Sigmoid colon (tissue), 7 donors: ENCODE measurements around the gene DDO. TPM values are rescaled to one million over a fixed set of nuclear protein-coding genes. Genes with fewer than 3 reads are reported as not detected.
"Not testable (repeated sequence)": the region's sequence is repeated elsewhere in the genome, so short reads cannot be mapped to it uniquely, and the experiment has no call there.

Experiments used
- DNase-seq: peaks from one replicate; pipeline ENCODE4 v3.0.0-alpha.2; 2019
- H3K27ac ChIP-seq, 4 donors: fragments of 200-600 bp; sonication (generic); one replicate each; pipeline ENCODE4 v1.5.1; 2016 to 2019; ENCODE audit warnings: mild to moderate bottlenecking in 1 of 4
- H3K27me3 ChIP-seq, 3 donors: fragments of 200-600 bp; sonication (generic); one replicate each; pipeline ENCODE4 v1.5.1; 2019; ENCODE audit warnings: mild to moderate bottlenecking in 1 of 3
- H3K36me3 ChIP-seq, 4 donors: fragments of 200-600 bp; sonication (generic); one replicate each; pipeline ENCODE4 v1.5.1; 2016 to 2019
- H3K4me1 ChIP-seq, 4 donors: fragments of 200-600 bp; sonication (generic); one replicate each; pipeline ENCODE4 v1.5.1; 2017 to 2019
- H3K4me3 ChIP-seq, 4 donors: fragments of 200-600 bp; sonication (generic); one replicate each; pipeline ENCODE4 v1.5.1; 2017 to 2019; ENCODE audit warnings: mild to moderate bottlenecking in 2 of 4, moderate library complexity in 1 of 4
- H3K9me3 ChIP-seq, 4 donors: fragments of 200-600 bp in 3 of 4; sonication (generic) in 3 of 4; one replicate each; pipeline versions ENCODE4 v1.5.1 to v1.6.1; 2013 to 2019
- CTCF ChIP-seq, 4 experiments: fragments of 450-650 bp in 3 of 4; fragments of 200-600 bp in 1 of 4; IDR thresholded peaks; one replicate each; pipeline ENCODE4 v1.5.1; 2016 to 2019; ENCODE audit warnings: antibody characterized with exemption in 4 of 4, mild to moderate bottlenecking in 3 of 4, moderate library complexity in 2 of 4
- EP300 ChIP-seq, 4 donors: sonication (generic); formaldehyde crosslinking; IDR thresholded peaks; one replicate each; pipeline ENCODE4 v1.6.1; 2017; ENCODE audit warnings: antibody characterized with exemption in 4 of 4
- POLR2A ChIP-seq, 2 donors: fragments of 450-650 bp; IDR thresholded peaks; one replicate each; pipeline ENCODE4 v1.6.1; 2016; ENCODE audit warnings: antibody characterized with exemption in 2 of 2, mild to moderate bottlenecking in 2 of 2, moderate library complexity in 2 of 2
- POLR2AphosphoS5 ChIP-seq, 4 donors: sonication (generic); formaldehyde crosslinking; IDR thresholded peaks; one replicate each; pipeline ENCODE4 v1.6.1; 2017; ENCODE audit warnings: antibody characterized with exemption in 4 of 4
- WGBS, 2 donors: extraction: QIAGEN DNeasy Blood & Tissue Kit; methylation state at CpG; one replicate each; pipeline ENCODE4 v1.1.7; 2013; 5-methylcytosine and 5-hydroxymethylcytosine counted together
- intact Hi-C: fragments of 100-400 bp; cut with DNase I; formaldehyde crosslinking; loops from one replicate; pipeline ENCODE4 v1.15.1; 2023
- polyA plus RNA-seq, 3 donors: library from polyadenylated mRNA; stranded (reverse); fragments of 200-250 nt; gene quantifications; one replicate each; pipeline ENCODE4 v1.2.3, GENCODE V29; 2013
- total RNA-seq, 4 donors: library from RNA; depleted of rRNA; stranded (reverse); fragments of >200 nt; gene quantifications; one replicate each; pipeline ENCODE4 v1.1.0, GENCODE V29; 2016
- donor health status: healthy with polysubstance abuse.
- donor health status: Bipolar disorder and iron deficiency.
- donor health status: healthy.

The DDO gene
- total and polyA plus RNA-seq, 7 donors: 0.96 to 3.6 (median 2.2) TPM

- H3K27ac ChIP-seq: peak overlapping the region; percentile 93 to 98 (median 95)
- H3K36me3 ChIP-seq: no peaks in the 10 kb centered on the region
- H3K4me1 ChIP-seq: peaks cover 0 to 82% (median 75%) of the 10 kb centered on the region in 4 donors
- 74 to 79% methylated on average over 4 of the region's 4 CpGs for WGBS, 2 donors
- H3K27me3 ChIP-seq: no peaks in the 10 kb centered on the region
- no peak for TF ChIP-seq POLR2A (IDR thresholded peaks at IDR 0.05)
- H3K4me3 ChIP-seq: no peak overlapping the region
- DNase-seq: no peak
- H3K9me3 ChIP-seq: no peaks in the 10 kb centered on the region
- intact Hi-C loops: loop anchor here (10.0 kb wide), 1 partner anchor 521 kb away; the partner anchor contains the start of gene AMD1
Measured at GRCh38 chr6:110353457-110354001, 61.8 kb downstream of the DDO start.

- Histone ChIP-seq H3K27ac (peak overlapping the region; percentile 93 to 98 (median 95)), H3K4me1 (peaks cover 0 to 87% (median 82%) of the 10 kb centered on the region in 4 donors), H3K9me3 (no peaks in the 10 kb centered on the region), H3K4me3 (peak overlapping the region in 1 of 4 donors; percentile 6), H3K36me3 (no peaks in the 10 kb centered on the region), H3K27me3 (no peaks in the 10 kb centered on the region)
- intact Hi-C loops: loop anchor here (10.0 kb wide), 1 partner anchor 522 kb away; the partner anchor contains the start of gene AMD1
- DNase-seq: no peak
- 73 to 83% methylated on average over 7 of the region's 7 CpGs for WGBS, 2 donors
- TF ChIP-seq POLR2A (IDR thresholded peaks at IDR 0.05) (no peak), EP300 (IDR thresholded peaks at IDR 0.05) (peak in 3 of 4 donors; percentile 10 to 32 (median 19)), CTCF (IDR thresholded peaks at IDR 0.05) (no peak), POLR2AphosphoS5 (IDR thresholded peaks at IDR 0.05) (peak; percentile 22 to 82 (median 68))
Measured at GRCh38 chr6:110352563-110353262, 62.7 kb downstream of the DDO start.

- Histone ChIP-seq H3K4me1 (peaks cover 0 to 94% (median 83%) of the 10 kb centered on the region in 4 donors), H3K4me3 (peak overlapping the region in 1 of 4 donors; percentile 6), H3K27me3 (no peaks in the 10 kb centered on the region), H3K9me3 (no peaks in the 10 kb centered on the region), H3K36me3 (no peaks in the 10 kb centered on the region), H3K27ac (peak overlapping the region; percentile 93 to 98 (median 95))
- WGBS, 2 donors: 42 to 76% methylated on average over 4 of the region's 4 CpGs
- no peak for DNase-seq
- TF ChIP-seq POLR2A (IDR thresholded peaks at IDR 0.05) (no peak), EP300 (IDR thresholded peaks at IDR 0.05) (no peak), CTCF (IDR thresholded peaks at IDR 0.05) (no peak), POLR2AphosphoS5 (IDR thresholded peaks at IDR 0.05) (no peak)
- intact Hi-C loops: loop anchor here (10.0 kb wide), 1 partner anchor 523 kb away; the partner anchor contains the start of gene AMD1
Measured at GRCh38 chr6:110351986-110352385, 63.4 kb downstream of the DDO start.

- Histone ChIP-seq H3K27ac (peak overlapping the region; percentile 93 to 98 (median 95)), H3K4me3 (no peak overlapping the region), H3K36me3 (no peaks in the 10 kb centered on the region), H3K27me3 (no peaks in the 10 kb centered on the region), H3K4me1 (peaks cover 0 to 98% (median 83%) of the 10 kb centered on the region in 4 donors), H3K9me3 (no peaks in the 10 kb centered on the region)
- intact Hi-C loops: loop anchor here (10.0 kb wide), 1 partner anchor 523 kb away; the partner anchor contains the start of gene AMD1
- WGBS, 2 donors: 91 to 95% methylated on average over 3 of the region's 3 CpGs
- no peak for TF ChIP-seq EP300 (IDR thresholded peaks at IDR 0.05)
- no peak for TF ChIP-seq CTCF (IDR thresholded peaks at IDR 0.05)
- no peak for TF ChIP-seq POLR2A (IDR thresholded peaks at IDR 0.05)
- no peak for TF ChIP-seq POLR2AphosphoS5 (IDR thresholded peaks at IDR 0.05)
- no peak for DNase-seq
Measured at GRCh38 chr6:110351546-110351945, 63.8 kb downstream of the DDO start.

- intact Hi-C loops: loop anchor here (10.0 kb wide), 1 partner anchor 524 kb away; the partner anchor contains the start of gene AMD1
- H3K36me3 ChIP-seq: not testable (repeated sequence)
- WGBS, 2 donors: 95 to 96% methylated on average over 7 of the region's 7 CpGs
Measured at GRCh38 chr6:110350593-110350992, 64.8 kb downstream of the DDO start.

More at GRCh38 chr6:110350593-110350992, 64.8 kb downstream of the DDO start:
- Histone ChIP-seq H3K4me1 (peaks cover 0 to 98% (median 74%) of the 10 kb centered on the region in 4 donors), H3K27ac (peak overlapping the region; percentile 93 to 98 (median 95))
- H3K27me3 ChIP-seq, H3K9me3 ChIP-seq, H3K4me3 ChIP-seq, DNase-seq: not testable (repeated sequence)
